HG02623 (cell line): ENCODE results near the gene SCAMP1.
"Not testable (repeated sequence)": the region's sequence is repeated elsewhere in the genome, so short reads cannot be mapped to it uniquely, and the experiment has no call there.

Experiments used
- ATAC-seq: cut with Tn5 transposase; IDR thresholded peaks from one replicate; pipeline ENCODE4 v1.9.1; 2021; ENCODE audit warnings: moderate library complexity; ENCODE audit not compliant: unreplicated experiment

The SCAMP1 gene

GRCh38 chr5:78359831-78360673, at the start of gene SCAMP1:
Gene SCAMP1 (plus strand): TSS chr5:78360617. CDS start chr5:78360672, 55 bp downstream.
- ATAC-seq = peak; percentile 76

- ATAC-seq = no peak
Measured at GRCh38 chr5:78317515-78317914, 42.9 kb upstream of the SCAMP1 start.

GRCh38 chr5:78318337-78318736, 42.1 kb upstream of the SCAMP1 start:
- no peak for ATAC-seq

GRCh38 chr5:78320401-78320800, 40.0 kb upstream of the SCAMP1 start:
- ATAC-seq = no peak

GRCh38 chr5:78323241-78323640, 37.2 kb upstream of the SCAMP1 start:
- no peak for ATAC-seq

- no peak for ATAC-seq
Measured at GRCh38 chr5:78326930-78327329, 33.5 kb upstream of the SCAMP1 start.

GRCh38 chr5:78327761-78328510, 32.5 kb upstream of the SCAMP1 start:
- no peak for ATAC-seq

GRCh38 chr5:78328585-78329173, 31.7 kb upstream of the SCAMP1 start:
- ATAC-seq = no peak

GRCh38 chr5:78331523-78332080, 28.8 kb upstream of the SCAMP1 start:
- no peak for ATAC-seq

GRCh38 chr5:78334811-78335210, 25.6 kb upstream of the SCAMP1 start:
- no peak for ATAC-seq

- no peak for ATAC-seq
Measured at GRCh38 chr5:78335976-78336375, 24.4 kb upstream of the SCAMP1 start.

- ATAC-seq = no peak
Measured at GRCh38 chr5:78336698-78337097, 23.7 kb upstream of the SCAMP1 start.

- ATAC-seq = no peak
Measured at GRCh38 chr5:78339617-78340436, 20.6 kb upstream of the SCAMP1 start.

- no peak for ATAC-seq
Measured at GRCh38 chr5:78341440-78341839, 19.0 kb upstream of the SCAMP1 start.

- ATAC-seq = no peak
Measured at GRCh38 chr5:78345485-78345884, 14.9 kb upstream of the SCAMP1 start.

GRCh38 chr5:78353520-78353919, 6.9 kb upstream of the SCAMP1 start:
- no peak for ATAC-seq

GRCh38 chr5:78354066-78354670, 6.2 kb upstream of the SCAMP1 start:
- no peak for ATAC-seq

- ATAC-seq = no peak
Measured at GRCh38 chr5:78355561-78355960, 4.9 kb upstream of the SCAMP1 start.

GRCh38 chr5:78359455-78359830, 974 bp upstream of the SCAMP1 start:
- ATAC-seq = not testable (repeated sequence)

GRCh38 chr5:78360674-78360923, 182 bp downstream of the SCAMP1 start:
- ATAC-seq = no peak
